GM21529 (cell line): ENCODE results near the gene ZNF778.
A peak's percentile ranks its signal among the peaks of the same experiment; 100 is the strongest.

Experiments
- ATAC-seq: cut with Tn5 transposase; IDR thresholded peaks from one replicate; pipeline ENCODE4 v1.9.1; 2021; ENCODE audit not compliant: unreplicated experiment

The ZNF778 gene

GRCh38 chr16:89217388-89218191, at the start of gene ZNF778:
TSS of gene ZNF778 (plus strand) at chr16:89217703. CDS start at chr16:89221128, 3,425 bp downstream.
- peak; percentile 90 for ATAC-seq

- ATAC-seq = no peak
These were observed 48.9 kb upstream of the ZNF778 start for GRCh38 chr16:89168381-89169189.

GRCh38 chr16:89169778-89170177, 47.7 kb upstream of the ZNF778 start:
- no peak for ATAC-seq

GRCh38 chr16:89170346-89171215, 46.9 kb upstream of the ZNF778 start:
- no peak for ATAC-seq

GRCh38 chr16:89171216-89172170, 46.0 kb upstream of the ZNF778 start, which contains the start of gene CDH15:
TSS of gene CDH15 (plus strand) at chr16:89171748. CDS start at chr16:89171832, 84 bp downstream.
- peak; percentile 78 for ATAC-seq

GRCh38 chr16:89172171-89172527, 45.4 kb upstream of the ZNF778 start:
- ATAC-seq = no peak

GRCh38 chr16:89172528-89173173, 44.9 kb upstream of the ZNF778 start:
- ATAC-seq = no peak

GRCh38 chr16:89173174-89173921, 44.2 kb upstream of the ZNF778 start:
- ATAC-seq = no peak

- ATAC-seq = no peak
These were observed 43.3 kb upstream of the ZNF778 start for GRCh38 chr16:89174055-89174827.

GRCh38 chr16:89174877-89175276, 42.6 kb upstream of the ZNF778 start:
- ATAC-seq = no peak

GRCh38 chr16:89175280-89176146, 42.0 kb upstream of the ZNF778 start:
- ATAC-seq = no peak

- ATAC-seq = no peak
These were observed 41.3 kb upstream of the ZNF778 start for GRCh38 chr16:89176147-89176690.

GRCh38 chr16:89176717-89177116, 40.8 kb upstream of the ZNF778 start:
- no peak for ATAC-seq

- no peak for ATAC-seq
These were observed 40.0 kb upstream of the ZNF778 start for GRCh38 chr16:89177501-89177900.

- ATAC-seq = no peak
These were observed 38.9 kb upstream of the ZNF778 start for GRCh38 chr16:89178453-89179147.

- no peak for ATAC-seq
These were observed 38.4 kb upstream of the ZNF778 start for GRCh38 chr16:89179148-89179484.
